DMS79 treated with DMSO at 0.1 percent for 48 hours (cell line): Measurements from ENCODE around the gene XKR7.

Source experiments
- DNase-seq: peaks from one replicate; lab custom pipeline; 2025; lab: John Stamatoyannopoulos, UW

The XKR7 gene

GRCh38 chr20:31979713-31980426, 11.9 kb downstream of the XKR7 start:
- DNase-seq, result no peak

GRCh38 chr20:31981784-31982183, 13.8 kb downstream of the XKR7 start:
- no peak for DNase-seq

GRCh38 chr20:31984981-31985471, 17.1 kb downstream of the XKR7 start:
- no peak for DNase-seq

GRCh38 chr20:31987744-31988143, 19.8 kb downstream of the XKR7 start:
- DNase-seq, result no peak

GRCh38 chr20:31988430-31989015, 20.6 kb downstream of the XKR7 start:
- DNase-seq, result no peak

- no peak for DNase-seq
Measured at GRCh38 chr20:31989030-31989645, 21.2 kb downstream of the XKR7 start.

- peak; percentile 24 for DNase-seq
Measured at GRCh38 chr20:31990641-31991338, 22.8 kb downstream of the XKR7 start.

GRCh38 chr20:31991339-31991705, 23.4 kb downstream of the XKR7 start:
- no peak for DNase-seq

- DNase-seq, result no peak
Measured at GRCh38 chr20:31992086-31992485, 24.1 kb downstream of the XKR7 start.

GRCh38 chr20:31996996-31997395, 29.0 kb downstream of the XKR7 start:
- DNase-seq, result no peak

GRCh38 chr20:31998246-31998645, 30.3 kb downstream of the XKR7 start:
- DNase-seq, result no peak

- DNase-seq, result no peak
Measured at GRCh38 chr20:32003325-32003724, 35.4 kb downstream of the XKR7 start.

- no peak for DNase-seq
Measured at GRCh38 chr20:32004963-32005362, 37.0 kb downstream of the XKR7 start.

GRCh38 chr20:32006053-32006452, 38.1 kb downstream of the XKR7 start:
- no peak for DNase-seq

GRCh38 chr20:32006841-32007786, 39.2 kb downstream of the XKR7 start:
- no peak for DNase-seq

- DNase-seq, result no peak
Measured at GRCh38 chr20:32007787-32008616, 40.1 kb downstream of the XKR7 start.

GRCh38 chr20:32009564-32009963, 41.6 kb downstream of the XKR7 start:
- DNase-seq, result no peak

GRCh38 chr20:32010101-32010500, 42.1 kb downstream of the XKR7 start, which contains the start of gene CCM2L:
Gene CCM2L, plus strand, starts transcription at chr20:32010438. Its CDS starts 17 bp downstream, at chr20:32010455.
- no peak for DNase-seq

GRCh38 chr20:32010666-32011065, 42.7 kb downstream of the XKR7 start:
- DNase-seq, result no peak

- no peak for DNase-seq
Measured at GRCh38 chr20:32012159-32012688, 44.3 kb downstream of the XKR7 start.
